ENCODE results near the gene GOLGA8B. TPM values are rescaled to one million over a fixed set of nuclear protein-coding genes. Genes with fewer than 3 reads are reported as not detected.
"Not testable (repeated sequence)": the region's sequence is repeated elsewhere in the genome, so short reads cannot be mapped to it uniquely, and the experiment has no call there.

GOLGA8B gene
- total RNA-seq, 3 donors from 2014 or later: 17.2 to 75.3 (median 22.7) TPM

GRCh38 chr15:34572019-34572641 is 11.3 kb downstream of the GOLGA8B start:
- H3K36me3 ChIP-seq (ENCODE audit: low read depth); intact Hi-C loops (cut with DNase I, micrococcal nuclease); H3K9me3 ChIP-seq; H3K4me3 ChIP-seq; DNase-seq; ATAC-seq; H3K4me1 ChIP-seq (ENCODE audit: low read depth): not testable (repeated sequence)

GRCh38 chr15:34569670-34570396 is 13.6 kb downstream of the GOLGA8B start:
- DNase-seq; H3K4me1 ChIP-seq (ENCODE audit: low read depth); intact Hi-C loops (cut with DNase I, micrococcal nuclease); H3K36me3 ChIP-seq (ENCODE audit: low read depth); H3K4me3 ChIP-seq; H3K9me3 ChIP-seq; ATAC-seq: not testable (repeated sequence)

- DNase-seq; H3K36me3 ChIP-seq (ENCODE audit: low read depth); H3K4me3 ChIP-seq; H3K9me3 ChIP-seq; intact Hi-C loops (cut with DNase I, micrococcal nuclease); ATAC-seq; H3K4me1 ChIP-seq (ENCODE audit: low read depth): not testable (repeated sequence)
These were observed 16.3 kb downstream of the GOLGA8B start for GRCh38 chr15:34567174-34567573.

DNA sequence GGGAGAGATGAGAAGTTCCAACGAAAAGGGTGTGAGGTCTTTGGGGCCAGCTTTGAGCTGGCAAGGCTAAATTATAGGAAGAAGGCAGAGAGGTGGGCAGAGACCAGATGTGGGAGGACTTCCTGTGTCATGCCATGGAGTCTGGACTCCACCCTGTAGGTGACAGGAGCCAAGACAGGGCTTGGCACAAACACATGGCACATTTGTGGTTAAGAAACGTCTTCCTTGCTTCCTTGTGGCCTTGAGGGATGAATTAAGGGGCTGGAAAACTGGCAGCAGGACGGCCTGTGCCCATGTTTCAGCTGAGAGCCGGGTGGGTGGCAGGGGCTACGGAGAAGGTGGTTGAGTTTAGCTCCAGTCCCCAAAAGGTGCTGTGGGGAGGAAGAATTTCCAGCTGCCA is 18.7 kb downstream of the GOLGA8B start:
- H3K4me1 ChIP-seq (ENCODE audit: low read depth); H3K36me3 ChIP-seq (ENCODE audit: low read depth); intact Hi-C loops (cut with DNase I, micrococcal nuclease); ATAC-seq; DNase-seq; H3K9me3 ChIP-seq; H3K4me3 ChIP-seq: not testable (repeated sequence)

GRCh38 chr15:34560814-34561213 is 22.6 kb downstream of the GOLGA8B start:
- DNase-seq; H3K4me1 ChIP-seq (ENCODE audit: low read depth); intact Hi-C loops (cut with DNase I, micrococcal nuclease); ATAC-seq; H3K36me3 ChIP-seq (ENCODE audit: low read depth); H3K4me3 ChIP-seq; H3K9me3 ChIP-seq: not testable (repeated sequence)

GRCh38 chr15:34559764-34560163 is 23.7 kb downstream of the GOLGA8B start:
- H3K4me1 ChIP-seq (ENCODE audit: low read depth); intact Hi-C loops (cut with DNase I, micrococcal nuclease); DNase-seq; H3K4me3 ChIP-seq; H3K36me3 ChIP-seq (ENCODE audit: low read depth); ATAC-seq; H3K9me3 ChIP-seq: not testable (repeated sequence)

- DNase-seq; H3K36me3 ChIP-seq (ENCODE audit: low read depth); H3K4me3 ChIP-seq; intact Hi-C loops (cut with DNase I, micrococcal nuclease); H3K4me1 ChIP-seq (ENCODE audit: low read depth); H3K9me3 ChIP-seq; ATAC-seq: not testable (repeated sequence)
These were observed 28.3 kb downstream of the GOLGA8B start for GRCh38 chr15:34555162-34555561.

- H3K9me3 ChIP-seq; H3K36me3 ChIP-seq (ENCODE audit: low read depth); H3K4me1 ChIP-seq (ENCODE audit: low read depth); H3K4me3 ChIP-seq; ATAC-seq; DNase-seq; intact Hi-C loops (cut with DNase I, micrococcal nuclease): not testable (repeated sequence)
These were observed 28.7 kb downstream of the GOLGA8B start for GRCh38 chr15:34554716-34555115.

DNA sequence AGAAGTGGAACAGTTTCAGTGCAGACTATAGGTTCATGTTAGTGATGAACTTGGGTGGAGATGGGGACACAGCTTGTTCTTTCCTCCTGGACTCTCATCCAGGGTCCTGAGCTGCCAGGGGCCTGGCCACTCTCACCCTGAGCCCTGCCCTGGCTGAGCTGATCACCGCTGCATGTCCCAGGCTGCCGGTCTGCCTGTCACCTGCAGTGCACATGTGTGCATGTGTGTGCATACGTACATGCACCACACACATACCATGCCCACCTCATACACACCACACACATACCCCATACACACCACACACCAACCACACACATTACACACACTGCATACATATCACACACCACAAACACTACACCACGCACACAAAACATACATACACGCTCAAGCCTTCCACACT is 29.3 kb downstream of the GOLGA8B start:
- H3K4me3 ChIP-seq; H3K9me3 ChIP-seq; H3K4me1 ChIP-seq (ENCODE audit: low read depth); intact Hi-C loops (cut with DNase I, micrococcal nuclease); H3K36me3 ChIP-seq (ENCODE audit: low read depth); DNase-seq: not testable (repeated sequence)
- peak; percentile 37 for ATAC-seq

DNA sequence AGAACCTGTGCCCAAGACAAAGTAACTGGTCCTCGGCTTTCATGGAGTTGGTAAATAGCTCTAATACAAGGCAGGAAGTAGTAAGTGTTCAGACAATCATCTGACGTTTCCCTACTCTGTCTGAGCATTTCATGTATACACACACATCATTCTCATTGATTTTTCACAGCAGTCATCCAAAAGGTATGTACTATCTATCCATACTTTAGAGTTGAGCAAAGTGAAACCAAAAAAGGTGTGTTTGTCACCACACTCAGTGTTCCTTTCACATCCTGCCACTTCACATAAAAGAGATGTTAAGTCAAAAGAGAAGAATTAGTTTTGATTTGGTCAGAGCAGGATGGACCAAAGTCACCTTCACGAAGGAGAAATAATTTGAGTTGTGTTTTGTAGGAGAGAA is 33.3 kb downstream of the GOLGA8B start:
- H3K9me3 ChIP-seq; DNase-seq; intact Hi-C loops (cut with DNase I, micrococcal nuclease); ATAC-seq; H3K36me3 ChIP-seq (ENCODE audit: low read depth); H3K4me3 ChIP-seq; H3K4me1 ChIP-seq (ENCODE audit: low read depth): not testable (repeated sequence)

DNA sequence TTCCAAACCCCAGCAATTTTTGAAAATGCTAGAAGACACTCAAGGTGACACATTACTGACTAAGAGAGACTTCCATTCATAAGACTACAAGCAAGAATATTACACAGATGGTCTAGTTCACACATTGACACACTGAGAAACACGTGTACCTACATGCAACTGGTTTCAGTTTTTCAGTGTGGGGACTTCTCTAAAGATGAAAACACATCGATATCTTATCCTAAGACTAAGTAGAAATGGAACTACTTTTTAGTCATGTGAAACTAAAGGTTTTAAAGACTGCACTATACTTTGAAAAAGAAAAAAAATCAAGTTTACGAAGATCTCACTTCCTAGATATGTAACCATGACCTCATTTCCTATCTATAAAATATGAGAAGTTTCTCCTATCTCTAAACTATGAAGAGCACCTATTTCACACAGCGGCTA is 34.1 kb downstream of the GOLGA8B start:
- H3K36me3 ChIP-seq (ENCODE audit: low read depth); H3K9me3 ChIP-seq; intact Hi-C loops (cut with DNase I, micrococcal nuclease); DNase-seq; H3K4me1 ChIP-seq (ENCODE audit: low read depth); ATAC-seq; H3K4me3 ChIP-seq: not testable (repeated sequence)

- ATAC-seq, H3K9me3 ChIP-seq: not testable (repeated sequence)
These were observed 39.4 kb downstream of the GOLGA8B start for GRCh38 chr15:34543860-34544649.

GRCh38 chr15:34535857-34536256 is 47.6 kb downstream of the GOLGA8B start:
- H3K9me3 ChIP-seq; ATAC-seq; intact Hi-C loops (cut with DNase I, micrococcal nuclease); H3K36me3 ChIP-seq (ENCODE audit: low read depth); H3K4me1 ChIP-seq (ENCODE audit: low read depth); DNase-seq; H3K4me3 ChIP-seq: not testable (repeated sequence)

More at GRCh38 chr15:34543860-34544649, 39.4 kb downstream of the GOLGA8B start:
- intact Hi-C loops (cut with DNase I, micrococcal nuclease); DNase-seq; H3K4me3 ChIP-seq; H3K4me1 ChIP-seq (ENCODE audit: low read depth); H3K36me3 ChIP-seq (ENCODE audit: low read depth): not testable (repeated sequence)
